NB4 (cell line): ENCODE results near the gene ARRDC4.

Experiments used
- DNase-seq: peaks from one replicate; pipeline ENCODE4 v3.0.0; 2010; ENCODE audit warnings: low read depth
- H3K4me3 ChIP-seq: one replicate; pipeline ENCODE4 v1.5.1; 2011; ENCODE audit warnings: mild to moderate bottlenecking, low read depth, low read length, moderate library complexity
- MYC ChIP-seq: IDR thresholded peaks from 2 replicates; pipeline ENCODE4 v1.6.1; 2011; ENCODE audit warnings: low read depth, low read length
- POLR2A ChIP-seq: IDR thresholded peaks from 2 replicates; pipeline ENCODE4 v1.6.1; 2011; ENCODE audit warnings: mild to moderate bottlenecking; ENCODE audit not compliant: insufficient read length; ENCODE audit errors: extremely low read depth
- TF ChIP-seq, protein P1 (sequence below): IDR thresholded peaks from 2 replicates; pipeline ENCODE4 v1.6.1; 2011; ENCODE audit warnings: low read depth, low read length
- TF ChIP-seq, protein P2 (sequence below): IDR thresholded peaks from one replicate; pipeline ENCODE4 v1.5.1; 2012; ENCODE audit warnings: low read depth, low read length

Gene ARRDC4

DNA sequence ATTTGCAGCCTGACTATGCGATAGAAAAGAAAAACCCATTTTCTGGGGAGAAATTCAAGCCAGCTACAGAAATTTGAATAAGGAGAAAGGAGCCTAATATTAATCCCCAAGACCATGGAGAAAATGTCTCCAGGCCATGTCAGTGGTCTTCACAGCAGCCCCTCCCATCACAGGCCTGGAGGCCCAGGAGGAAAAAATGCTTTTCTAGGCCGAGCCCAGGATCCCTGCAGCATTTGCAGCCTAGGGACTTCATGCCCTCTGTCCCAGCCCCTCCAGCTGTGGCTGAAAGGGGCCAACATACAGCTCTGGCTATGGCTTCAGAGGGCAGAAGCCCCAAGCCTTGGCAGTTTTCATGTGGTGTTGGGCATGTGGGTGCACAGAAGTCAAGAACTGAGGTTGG, 26.3 kb downstream of the ARRDC4 start:
- DNase-seq = no peak
- TF ChIP-seq, protein P1, sequence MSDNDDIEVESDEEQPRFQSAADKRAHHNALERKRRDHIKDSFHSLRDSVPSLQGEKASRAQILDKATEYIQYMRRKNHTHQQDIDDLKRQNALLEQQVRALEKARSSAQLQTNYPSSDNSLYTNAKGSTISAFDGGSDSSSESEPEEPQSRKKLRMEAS = no peak
- TF ChIP-seq, protein P2, sequence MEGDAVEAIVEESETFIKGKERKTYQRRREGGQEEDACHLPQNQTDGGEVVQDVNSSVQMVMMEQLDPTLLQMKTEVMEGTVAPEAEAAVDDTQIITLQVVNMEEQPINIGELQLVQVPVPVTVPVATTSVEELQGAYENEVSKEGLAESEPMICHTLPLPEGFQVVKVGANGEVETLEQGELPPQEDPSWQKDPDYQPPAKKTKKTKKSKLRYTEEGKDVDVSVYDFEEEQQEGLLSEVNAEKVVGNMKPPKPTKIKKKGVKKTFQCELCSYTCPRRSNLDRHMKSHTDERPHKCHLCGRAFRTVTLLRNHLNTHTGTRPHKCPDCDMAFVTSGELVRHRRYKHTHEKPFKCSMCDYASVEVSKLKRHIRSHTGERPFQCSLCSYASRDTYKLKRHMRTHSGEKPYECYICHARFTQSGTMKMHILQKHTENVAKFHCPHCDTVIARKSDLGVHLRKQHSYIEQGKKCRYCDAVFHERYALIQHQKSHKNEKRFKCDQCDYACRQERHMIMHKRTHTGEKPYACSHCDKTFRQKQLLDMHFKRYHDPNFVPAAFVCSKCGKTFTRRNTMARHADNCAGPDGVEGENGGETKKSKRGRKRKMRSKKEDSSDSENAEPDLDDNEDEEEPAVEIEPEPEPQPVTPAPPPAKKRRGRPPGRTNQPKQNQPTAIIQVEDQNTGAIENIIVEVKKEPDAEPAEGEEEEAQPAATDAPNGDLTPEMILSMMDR = no peak
- no peak for TF ChIP-seq MYC
- TF ChIP-seq POLR2A = no peak
- H3K4me3 ChIP-seq = no peak overlapping the region

DNA sequence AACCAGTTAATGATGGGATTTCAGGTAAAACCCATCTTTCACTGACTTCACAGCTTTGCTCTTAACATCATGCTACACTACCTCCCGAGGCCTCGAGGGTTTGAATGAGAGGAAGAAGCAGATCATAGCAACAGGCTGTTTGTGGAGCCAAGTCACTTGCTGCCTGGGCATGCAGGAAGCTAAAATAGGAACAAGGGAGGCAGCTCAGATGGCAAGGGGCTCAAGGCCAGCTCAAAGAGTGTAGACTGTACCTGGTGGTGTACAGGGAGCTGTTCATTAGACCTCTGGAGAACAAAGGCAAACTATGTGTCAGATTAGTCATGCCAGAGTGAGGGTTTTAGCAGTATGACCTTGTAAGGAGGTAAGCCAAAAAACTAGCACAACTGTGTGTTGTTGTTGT, 28.8 kb downstream of the ARRDC4 start:
- H3K4me3 ChIP-seq = no peak overlapping the region
- DNase-seq = no peak
- no peak for TF ChIP-seq POLR2A
- TF ChIP-seq, protein P2 = no peak

DNA sequence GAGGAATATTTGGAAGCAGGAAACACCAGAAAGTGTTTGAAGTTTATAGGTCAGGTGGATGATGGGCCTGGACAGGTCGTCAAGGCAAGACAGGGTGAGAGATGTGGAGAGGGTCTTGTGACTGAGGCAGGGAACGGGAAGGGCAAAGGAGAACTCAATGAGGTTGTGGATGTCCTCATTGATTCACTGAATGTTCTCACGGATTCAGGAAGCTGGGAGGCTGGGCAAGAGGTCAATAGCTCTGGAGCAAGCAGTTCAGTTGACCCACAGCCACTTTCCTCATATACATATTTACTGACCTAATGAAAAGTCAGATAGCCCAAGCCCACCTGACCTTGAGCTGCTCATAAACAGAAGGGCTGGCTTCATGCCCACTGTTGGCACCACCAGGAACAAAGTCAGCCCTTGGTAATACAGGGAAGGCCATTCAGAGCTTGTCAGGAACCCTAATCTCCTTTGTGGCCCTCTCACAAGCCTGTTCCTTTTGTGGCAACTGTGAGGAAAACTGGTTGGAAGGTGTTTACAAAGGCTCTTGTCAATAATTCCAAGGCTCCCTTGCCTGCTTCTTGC, 31.6 kb downstream of the ARRDC4 start:
- DNase-seq = no peak
- no peak overlapping the region for H3K4me3 ChIP-seq
- TF ChIP-seq, protein P2 = no peak
- no peak for TF ChIP-seq POLR2A
- TF ChIP-seq MYC = no peak
- TF ChIP-seq, protein P1 = no peak

DNA sequence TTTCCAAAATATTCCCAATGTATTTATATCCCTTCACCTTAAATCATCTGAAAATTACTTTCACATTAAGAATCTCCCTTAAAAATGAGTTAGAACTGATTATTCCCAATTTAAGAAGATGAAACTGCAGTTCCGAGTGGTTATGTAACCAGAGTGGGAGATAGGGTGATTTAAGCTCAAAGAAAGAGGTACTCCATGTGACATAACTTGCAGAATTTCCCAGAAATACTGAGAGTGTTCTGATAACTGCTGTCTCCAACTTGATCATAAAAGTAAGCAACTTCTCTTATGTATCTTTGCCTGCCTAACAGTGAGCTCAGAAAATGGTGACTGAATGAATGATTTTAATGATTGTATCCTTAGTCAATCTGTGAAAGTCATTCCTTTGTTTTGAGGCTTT, 32.3 kb downstream of the ARRDC4 start:
- no peak overlapping the region for H3K4me3 ChIP-seq
- TF ChIP-seq, protein P2 = no peak
- no peak for TF ChIP-seq POLR2A
- TF ChIP-seq, protein P1 = no peak
- no peak for TF ChIP-seq MYC
- DNase-seq = no peak

DNA sequence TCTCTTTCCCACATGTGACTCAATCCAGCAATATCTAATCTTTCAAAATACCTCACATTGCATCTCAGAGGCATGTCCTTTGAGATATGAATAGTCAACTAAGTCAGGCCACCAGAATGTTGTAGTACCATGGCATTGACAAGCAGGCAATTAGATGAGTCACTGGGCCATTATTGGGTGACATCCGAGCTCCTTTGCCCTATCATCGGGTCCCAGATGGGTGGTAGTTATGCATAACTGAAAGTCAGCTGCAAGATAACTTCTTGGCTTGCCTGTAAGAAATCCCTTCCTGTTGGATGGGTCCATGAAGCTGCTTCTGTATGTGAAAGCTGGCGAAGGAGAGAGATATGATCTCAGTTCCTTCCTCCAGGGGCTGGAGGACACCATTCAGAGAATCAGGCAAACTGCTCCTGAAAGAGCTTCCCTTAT, 32.8 kb downstream of the ARRDC4 start:
- H3K4me3 ChIP-seq = no peak overlapping the region
- peak; percentile 5 for DNase-seq

More for the DNA sequence above, 32.8 kb downstream of the ARRDC4 start:
- TF ChIP-seq, protein P2 = no peak
- TF ChIP-seq, protein P1 = no peak
- no peak for TF ChIP-seq MYC
- TF ChIP-seq POLR2A = no peak
